Activated naive CD8-positive, alpha-beta T cell treated with anti-CD3 and anti-CD28 coated beads, Interleukin-2, amount 10 ng/mL, durations not matched to agents 7 days and 5 days (primary cell): ENCODE results near the gene R3HDM2. TPM values are rescaled to one million over a fixed set of nuclear protein-coding genes. Genes with fewer than 3 reads are reported as not detected.
A peak's percentile ranks its signal among the peaks of the same experiment; 100 is the strongest.

ENCODE experiments used
- ATAC-seq: fragments of 150-1000 bp; cut with Tn5 transposase; one replicate; pipeline ENCODE4 v1.10.0; 2021; ENCODE audit warnings: low read depth, moderate library complexity
- POLR2A ChIA-PET: fragments of 350-600 bp; sonication (Branson Sonifier 250); formaldehyde crosslinking; loops from one replicate; lab custom pipeline; 2021; ENCODE audit warnings: antibody characterized with exemption; lab: Charles Lee
- DNase-seq: peaks from one replicate; pipeline ENCODE4 v3.0.0; 2021
- H3K27ac Mint-ChIP-seq: one replicate; pipeline ENCODE4 v1.8.0; 2022; ENCODE audit warnings: mild to moderate bottlenecking, mixed read lengths
- H3K27me3 Mint-ChIP-seq: one replicate; pipeline ENCODE4 v1.8.0; 2022; ENCODE audit warnings: mild to moderate bottlenecking, moderate library complexity, mixed read lengths
- H3K36me3 Mint-ChIP-seq: one replicate; pipeline ENCODE4 v1.8.0; 2021; ENCODE audit warnings: mild to moderate bottlenecking, mixed read lengths
- H3K4me1 Mint-ChIP-seq: one replicate; pipeline ENCODE4 v1.8.0; 2021; ENCODE audit warnings: mixed read lengths
- H3K4me3 Mint-ChIP-seq: one replicate; pipeline ENCODE4 v1.8.0; 2022; ENCODE audit warnings: mild to moderate bottlenecking, moderate library complexity, mixed read lengths
- H3K9me3 Mint-ChIP-seq: one replicate; pipeline ENCODE4 v1.8.0; 2021; ENCODE audit warnings: mixed read lengths
- total RNA-seq, 2 experiments: library from RNA; stranded (reverse); gene quantifications; one replicate each; pipeline ENCODE4 v1.2.3, GENCODE V29; 2021

Gene R3HDM2
- total RNA-seq, 2 experiments from 2014 or later = 91.5 to 97.1 TPM

DNA sequence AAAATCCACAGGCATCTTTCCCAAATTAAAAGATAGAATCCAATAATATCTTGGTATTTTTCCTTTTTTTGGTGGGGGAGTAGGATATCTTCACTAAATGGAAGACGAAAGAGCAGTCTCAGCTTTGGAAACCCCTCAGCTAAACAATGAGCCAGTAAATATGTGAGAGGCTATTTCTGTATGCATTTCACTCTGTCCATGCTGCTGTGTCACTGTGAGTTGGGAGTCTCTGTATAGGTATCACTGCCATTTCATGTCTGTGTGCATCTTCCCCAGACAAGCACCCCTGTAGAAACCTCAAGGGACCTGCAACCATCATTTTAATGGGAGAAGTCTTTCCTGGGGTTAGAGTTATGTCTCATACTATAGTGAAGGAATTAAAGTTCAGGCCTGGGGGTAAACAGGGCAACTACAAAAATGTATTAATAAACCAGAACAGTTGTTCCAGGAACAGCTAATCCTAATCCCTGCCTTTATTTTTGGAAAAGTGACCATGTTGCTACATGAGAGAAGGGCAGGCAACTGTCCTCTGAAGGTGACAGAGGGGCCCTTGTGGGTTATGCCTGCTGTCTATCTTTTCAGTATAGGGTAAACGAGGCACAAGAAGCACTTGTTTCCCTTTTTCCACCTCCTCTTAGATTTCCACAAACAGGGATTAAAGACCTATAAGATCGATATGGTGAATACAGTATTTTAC lies 168.6 kb downstream of the R3HDM2 start:
- DNase-seq (no peak), ATAC-seq (no peak)
- H3K4me3 Mint-ChIP-seq = no peak overlapping the region
- H3K9me3 Mint-ChIP-seq = no peaks in the 10 kb centered on the region
- peaks cover 6% of the 10 kb centered on the region for H3K4me1 Mint-ChIP-seq
- H3K27me3 Mint-ChIP-seq = no peaks in the 10 kb centered on the region
- H3K36me3 Mint-ChIP-seq = peaks cover 15% of the 10 kb centered on the region
- POLR2A ChIA-PET = no interaction called here
- H3K27ac Mint-ChIP-seq = no peak overlapping the region

- ATAC-seq = no peak
- DNase-seq = no peak
- no peaks in the 10 kb centered on the region for H3K9me3 Mint-ChIP-seq
- peaks cover 13% of the 10 kb centered on the region for H3K36me3 Mint-ChIP-seq
- H3K4me3 Mint-ChIP-seq = no peak overlapping the region
- peaks cover 6% of the 10 kb centered on the region for H3K4me1 Mint-ChIP-seq
- POLR2A ChIA-PET = interaction anchor here (0.6 to 1.0 kb wide), 3 partner anchors 12 to 273 kb away, joined by 3 to 7 read pairs (median 3); no protein-coding TSS in a partner anchor
- no peaks in the 10 kb centered on the region for H3K27me3 Mint-ChIP-seq
- no peak overlapping the region for H3K27ac Mint-ChIP-seq
Measured at GRCh38 chr12:57261428-57261865, 169.4 kb downstream of the R3HDM2 start.

DNA sequence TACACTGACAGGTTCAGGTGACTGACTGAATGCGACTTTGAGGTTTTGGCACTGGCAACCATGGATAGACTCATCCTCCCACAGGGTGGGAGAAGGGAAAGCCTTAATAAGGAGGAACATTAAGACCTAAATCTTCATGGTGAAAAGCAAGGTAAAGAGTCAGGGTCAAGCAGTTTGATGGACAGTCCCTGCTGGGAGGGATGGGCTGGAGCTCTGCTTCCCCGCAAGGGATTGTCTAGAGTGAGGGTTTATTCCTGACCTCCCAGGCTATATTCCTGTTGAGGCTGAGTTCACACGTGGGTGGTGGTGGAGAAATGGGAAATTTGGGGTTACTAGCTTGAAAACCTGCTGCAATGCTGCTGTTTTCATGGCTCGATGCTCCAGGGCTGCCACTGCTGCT lies 170.5 kb downstream of the R3HDM2 start:
- ATAC-seq (no peak), DNase-seq (no peak)
- H3K27ac Mint-ChIP-seq = no peak overlapping the region
- POLR2A ChIA-PET = no interaction called here
- no peaks in the 10 kb centered on the region for H3K9me3 Mint-ChIP-seq
- H3K4me1 Mint-ChIP-seq = peaks cover 6% of the 10 kb centered on the region
- H3K4me3 Mint-ChIP-seq = no peak overlapping the region
- H3K27me3 Mint-ChIP-seq = no peaks in the 10 kb centered on the region
- H3K36me3 Mint-ChIP-seq = peaks cover 18% of the 10 kb centered on the region

GRCh38 chr12:57258977-57259970 lies 171.6 kb downstream of the R3HDM2 start:
- ATAC-seq (no peak), DNase-seq (no peak)
- Mint-ChIP-seq H3K4me3 (no peak overlapping the region), H3K27me3 (no peaks in the 10 kb centered on the region), H3K4me1 (peaks cover 6% of the 10 kb centered on the region), H3K27ac (no peak overlapping the region), H3K36me3 (peaks cover 18% of the 10 kb centered on the region), H3K9me3 (no peaks in the 10 kb centered on the region)
- POLR2A ChIA-PET = no interaction called here

DNA sequence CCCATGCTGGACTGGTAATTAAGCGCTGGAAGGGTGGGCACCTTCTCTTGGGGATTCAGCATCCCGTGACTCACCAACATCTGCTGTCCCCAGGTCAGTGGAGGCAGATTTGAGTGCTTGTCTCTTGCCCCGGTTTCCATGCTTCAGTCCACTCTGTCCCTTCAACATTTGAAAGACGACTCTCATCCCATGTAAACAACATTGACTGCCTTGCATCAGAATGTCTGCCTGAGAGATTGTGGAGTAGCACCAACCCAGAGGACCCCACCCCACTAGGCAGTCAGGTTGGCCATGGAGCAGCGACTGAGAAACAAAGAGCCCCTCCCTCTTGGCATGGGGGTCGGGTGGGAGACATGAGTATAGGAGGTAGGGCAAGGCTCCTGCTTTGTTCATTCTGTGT lies 174.9 kb downstream of the R3HDM2 start:
- ATAC-seq (no peak), DNase-seq (no peak)
- Mint-ChIP-seq H3K27me3 (no peaks in the 10 kb centered on the region), H3K9me3 (no peaks in the 10 kb centered on the region), H3K27ac (no peak overlapping the region), H3K4me3 (no peak overlapping the region), H3K36me3 (peaks cover 19% of the 10 kb centered on the region), H3K4me1 (no peaks in the 10 kb centered on the region)
- POLR2A ChIA-PET = no interaction called here

DNA sequence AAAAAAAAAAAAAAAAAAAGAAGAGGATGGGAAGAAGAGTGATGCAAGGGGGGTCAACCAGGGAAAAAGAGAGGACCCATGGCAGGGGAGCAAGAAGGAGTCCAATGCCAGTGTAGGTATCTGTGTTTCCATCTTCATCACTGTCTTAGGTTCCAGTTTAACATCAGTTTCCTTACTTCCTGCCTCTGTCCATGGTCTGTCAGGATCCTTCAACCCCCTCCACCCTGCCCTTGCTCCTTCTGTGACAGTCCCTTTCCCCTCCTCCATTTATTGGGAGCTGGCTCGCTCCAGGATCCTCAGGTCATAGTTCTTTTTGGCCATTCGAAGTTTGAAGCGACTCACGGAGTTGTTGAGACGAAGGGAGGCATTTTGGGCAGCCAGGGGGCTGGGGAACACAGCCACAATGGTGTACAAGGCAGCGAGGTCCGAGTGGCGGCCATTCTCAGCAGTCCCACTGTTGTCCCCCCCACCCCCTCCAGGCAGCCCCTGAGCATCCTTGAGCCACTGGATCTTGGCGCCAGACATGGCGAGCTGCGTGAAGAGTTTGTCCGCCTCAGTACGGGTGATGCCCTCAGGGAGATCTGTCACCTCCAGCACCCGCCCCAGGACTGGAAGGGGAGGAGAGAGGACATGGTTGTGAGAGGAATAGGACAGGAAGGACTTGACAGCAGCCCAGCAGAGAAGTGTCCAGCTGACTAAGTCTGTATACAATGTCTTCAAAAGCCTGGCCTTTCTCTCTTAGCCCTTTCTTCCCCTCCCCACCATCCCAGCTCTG lies 176.2 kb downstream of the R3HDM2 start:
- no peaks in the 10 kb centered on the region for H3K9me3 Mint-ChIP-seq
- DNase-seq (no peak), ATAC-seq (no peak)

DNA sequence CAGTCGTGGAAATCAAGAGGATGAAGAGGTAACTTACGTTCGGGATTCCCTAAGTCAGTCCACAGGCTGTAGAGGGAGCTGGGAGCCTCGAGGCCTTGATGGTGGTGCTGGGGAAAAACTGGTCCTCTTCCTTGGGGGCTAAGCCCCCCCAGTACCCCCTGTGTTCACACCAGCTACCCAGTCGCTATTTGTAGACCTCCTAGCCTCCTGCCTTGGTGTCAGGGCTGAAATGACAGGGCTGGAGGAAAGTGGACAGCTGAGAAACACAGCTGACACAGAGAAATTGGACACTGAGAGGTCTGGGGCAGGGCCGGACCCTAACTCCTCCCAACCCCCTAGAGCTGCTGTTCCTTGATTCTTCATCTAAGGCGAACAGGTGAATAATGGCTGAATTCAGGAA lies 179.9 kb downstream of the R3HDM2 start, which contains the start of gene STAC3:
Gene STAC3, minus strand, starts transcription at position 232 of the 400 bp plus-strand sequence. CDS start 1,551 bp downstream, outside the sequence.
- no peak for ATAC-seq
- POLR2A ChIA-PET = interaction anchor here (0.6 kb wide), 1 partner anchor 181 kb away, joined by 3 read pairs; no protein-coding TSS in a partner anchor
- Mint-ChIP-seq H3K9me3 (no peaks in the 10 kb centered on the region), H3K27ac (no peak within 1 kb of the TSS), H3K36me3 (peaks cover 11% of the 10 kb centered on the region), H3K27me3 (no peaks in the 10 kb centered on the region), H3K4me3 (no peak within 1 kb of the TSS), H3K4me1 (peaks cover 11% of the 10 kb centered on the region)
- no peak for DNase-seq

More for the DNA sequence above, 176.2 kb downstream of the R3HDM2 start:
- H3K4me3 Mint-ChIP-seq = no peak overlapping the region
- H3K4me1 Mint-ChIP-seq = no peaks in the 10 kb centered on the region
- no peak overlapping the region for H3K27ac Mint-ChIP-seq
- H3K36me3 Mint-ChIP-seq = peaks cover 14% of the 10 kb centered on the region
- POLR2A ChIA-PET = no interaction called here
- no peaks in the 10 kb centered on the region for H3K27me3 Mint-ChIP-seq

- H3K27me3 Mint-ChIP-seq = no peaks in the 10 kb centered on the region
- H3K27ac Mint-ChIP-seq = no peak overlapping the region
- peaks cover 11% of the 10 kb centered on the region for H3K4me1 Mint-ChIP-seq
- H3K4me3 Mint-ChIP-seq = no peak overlapping the region
- H3K36me3 Mint-ChIP-seq = peaks cover 10% of the 10 kb centered on the region
- POLR2A ChIA-PET = interaction anchor here (0.6 kb wide), 1 partner anchor 499 kb away, joined by 7 read pairs; no protein-coding TSS in a partner anchor
- no peaks in the 10 kb centered on the region for H3K9me3 Mint-ChIP-seq
- ATAC-seq (no peak), DNase-seq (no peak)
Measured at GRCh38 chr12:57250541-57250940, 180.3 kb downstream of the R3HDM2 start.

DNA sequence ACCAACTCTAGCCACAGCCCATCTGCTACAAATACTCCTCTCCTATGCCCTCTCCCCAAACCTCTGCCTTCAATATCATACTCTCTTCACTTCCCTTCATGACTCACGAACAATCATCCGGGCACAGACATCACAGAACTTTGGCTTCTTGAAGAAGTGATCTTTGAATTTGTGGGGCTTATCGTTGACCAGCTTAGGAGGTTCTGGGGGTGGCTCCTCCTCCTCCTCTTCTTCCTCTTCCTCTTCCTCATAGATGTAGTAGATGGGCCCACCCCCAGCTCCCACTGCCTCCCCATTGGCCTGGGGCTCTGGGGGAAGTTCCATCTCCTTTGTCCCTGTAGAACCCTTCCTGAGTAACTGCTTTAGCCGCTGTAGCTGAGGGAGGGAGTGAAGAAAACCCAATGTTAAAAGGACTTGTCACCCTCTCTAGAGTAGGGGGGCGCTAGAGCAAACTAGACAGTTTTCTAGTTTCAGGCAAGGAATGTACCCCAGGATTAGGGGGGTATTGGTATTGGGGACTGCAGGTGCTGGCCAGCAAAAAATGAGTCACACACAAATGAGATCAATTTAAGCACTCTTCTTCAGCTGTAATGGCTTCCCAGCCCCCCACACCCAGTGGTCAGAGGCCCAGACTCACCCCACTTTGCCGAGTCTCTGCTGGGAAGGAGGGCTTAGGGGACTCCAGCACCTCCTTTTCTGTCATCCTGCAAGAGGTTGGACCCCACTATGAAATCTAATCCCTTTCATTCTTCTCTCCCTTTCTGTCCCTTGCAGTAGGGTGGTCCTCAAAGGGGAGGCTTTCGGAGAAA lies 181.7 kb downstream of the R3HDM2 start:
- ATAC-seq (peak; percentile 60), DNase-seq (no peak)
- POLR2A ChIA-PET = no interaction called here
- peaks cover 10% of the 10 kb centered on the region for H3K36me3 Mint-ChIP-seq
- no peaks in the 10 kb centered on the region for H3K27me3 Mint-ChIP-seq
- H3K27ac Mint-ChIP-seq = peak overlapping the region; percentile 71
- peaks cover 12% of the 10 kb centered on the region for H3K4me1 Mint-ChIP-seq
- peak overlapping the region; percentile 74 for H3K4me3 Mint-ChIP-seq
- H3K9me3 Mint-ChIP-seq = no peaks in the 10 kb centered on the region

DNA sequence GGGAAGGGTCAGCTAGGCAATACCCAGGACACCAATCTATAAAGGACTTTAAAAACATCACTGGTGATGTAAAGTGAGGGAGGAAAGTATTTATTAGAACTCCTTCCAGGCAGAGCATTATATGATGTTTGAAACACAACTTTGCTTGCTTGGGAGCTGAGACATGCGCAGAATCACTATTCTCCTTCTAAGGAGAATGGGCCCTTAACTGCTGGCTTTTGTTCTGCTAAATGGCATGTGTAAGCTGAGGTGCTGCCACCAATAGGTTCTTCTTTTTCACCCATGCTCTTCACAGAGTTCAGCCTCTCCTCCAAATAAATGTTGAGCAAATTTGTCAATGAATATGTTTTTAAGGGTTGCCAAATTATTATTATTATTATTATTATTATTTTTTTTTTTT lies 183.8 kb downstream of the R3HDM2 start:
- no peak overlapping the region for H3K27ac Mint-ChIP-seq
- DNase-seq (no peak), ATAC-seq (no peak)
- POLR2A ChIA-PET = interaction anchor here (0.7 kb wide), 1 partner anchor 9 kb away, joined by 3 read pairs; no protein-coding TSS in a partner anchor
- H3K4me3 Mint-ChIP-seq = no peak overlapping the region
- peaks cover 8% of the 10 kb centered on the region for H3K27me3 Mint-ChIP-seq
- peaks cover 8% of the 10 kb centered on the region for H3K36me3 Mint-ChIP-seq
- H3K9me3 Mint-ChIP-seq = no peaks in the 10 kb centered on the region
- peaks cover 25% of the 10 kb centered on the region for H3K4me1 Mint-ChIP-seq

- no peak for DNase-seq
- no peak overlapping the region for H3K27ac Mint-ChIP-seq
- peaks cover 26% of the 10 kb centered on the region for H3K27me3 Mint-ChIP-seq
- H3K4me1 Mint-ChIP-seq = peaks cover 44% of the 10 kb centered on the region
- H3K9me3 Mint-ChIP-seq = no peaks in the 10 kb centered on the region
- no peak for ATAC-seq
- peak overlapping the region; percentile 18 for H3K4me3 Mint-ChIP-seq
- peaks cover 11% of the 10 kb centered on the region for H3K36me3 Mint-ChIP-seq
- POLR2A ChIA-PET = interaction anchor here (7.8 to 8.8 kb wide), 2 partner anchors 16 to 30 kb away, joined by 57 to 71 read pairs; partner anchors contain the start of gene SHMT2
Measured at GRCh38 chr12:57244312-57244696, 186.5 kb downstream of the R3HDM2 start.
